ENCODE results near the gene MPP3.

GRCh38 chr17:43791589-43791988, 41.4 kb downstream of the MPP3 start:
- TF ChIP-seq CTCF (conservative IDR thresholded peaks at IDR 0.05; ENCODE audit: low read length) = no peak
- TF ChIP-seq EZH2phosphoT487 (IDR thresholded peaks at IDR 0.05; ENCODE audit: borderline replicate concordance, low read depth, low read length) = no peak
